HEK293T (cell line): ENCODE data around the gene ARHGAP23.

Experiments
- ARNT ChIP-seq: fragments of 450-650 bp; IDR thresholded peaks from 2 replicates; pipeline ENCODE4 v1.6.1; 2017; ENCODE audit warnings: mild to moderate bottlenecking
- ELF4 ChIP-seq: fragments of 450-650 bp; IDR thresholded peaks from 2 replicates; pipeline ENCODE4 v1.6.1; 2017; ENCODE audit warnings: antibody characterized with exemption
- HDGF ChIP-seq: fragments of 450-650 bp; IDR thresholded peaks from 2 replicates; pipeline ENCODE4 v1.6.1; 2017; ENCODE audit warnings: antibody characterized with exemption, borderline replicate concordance

DNA sequence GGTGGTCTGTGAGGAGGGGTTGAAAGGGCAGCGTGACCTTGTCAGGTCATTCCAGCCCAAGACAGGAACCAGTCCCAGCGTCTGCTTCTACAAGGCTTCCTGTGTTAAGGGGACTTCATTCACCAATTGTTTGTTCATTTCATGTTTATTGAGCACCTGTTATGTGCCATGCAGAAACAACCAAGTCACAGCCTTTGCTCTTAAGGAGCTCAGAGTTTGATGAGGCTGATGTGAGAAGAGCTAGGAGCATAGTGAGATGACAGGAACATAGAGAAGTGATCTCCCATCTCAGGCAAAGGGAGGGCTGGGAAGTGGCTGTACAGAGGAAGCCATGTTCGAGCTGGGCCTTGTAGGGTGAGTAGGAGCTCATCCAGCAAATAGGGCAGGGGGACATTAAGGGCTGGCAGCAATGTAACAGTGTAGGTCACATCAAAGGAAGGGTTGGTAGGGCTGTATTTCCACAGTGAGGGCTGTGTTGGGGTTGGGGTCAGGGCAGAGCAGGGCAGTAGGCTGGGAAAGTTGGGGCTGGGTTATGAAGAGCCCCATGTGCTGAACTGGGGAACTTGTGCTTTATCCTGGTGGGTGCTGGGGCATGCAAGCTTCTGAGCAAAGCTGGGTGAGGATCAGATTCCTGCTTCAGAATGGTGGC, 79.8 kb downstream of the ARHGAP23 start:
- TF ChIP-seq ARNT (no peak), HDGF (no peak), ELF4 (no peak)
